NCI-H524 treated with DMSO at 0.1 percent for 48 hours (cell line): Measurements from ENCODE around the gene SBF2.
"Not testable (repeated sequence)": the region's sequence is repeated elsewhere in the genome, so short reads cannot be mapped to it uniquely, and the experiment has no call there.

Source experiments
- DNase-seq: peaks from one replicate; lab custom pipeline; 2025; lab: John Stamatoyannopoulos, UW

The SBF2 gene

DNA sequence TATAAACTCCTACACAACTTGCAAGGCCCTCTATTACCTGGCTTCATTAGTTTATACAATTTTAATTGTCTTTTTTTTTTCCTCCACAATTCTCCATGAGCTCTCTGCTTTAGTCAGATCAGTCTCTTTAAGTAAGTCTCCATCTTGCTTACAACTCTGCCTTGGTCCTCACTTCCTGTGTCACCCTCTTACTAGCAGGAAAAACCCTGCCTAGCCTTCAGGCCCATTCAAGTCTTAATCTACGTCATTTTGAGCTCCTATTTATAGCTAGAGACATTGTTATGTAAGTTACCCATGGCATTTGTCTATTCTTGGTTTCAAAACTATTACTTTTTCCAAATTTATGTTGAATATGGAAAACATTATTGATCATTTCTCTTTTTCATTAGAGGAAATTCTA is 177.4 kb downstream of the SBF2 start:
- no peak for DNase-seq

DNA sequence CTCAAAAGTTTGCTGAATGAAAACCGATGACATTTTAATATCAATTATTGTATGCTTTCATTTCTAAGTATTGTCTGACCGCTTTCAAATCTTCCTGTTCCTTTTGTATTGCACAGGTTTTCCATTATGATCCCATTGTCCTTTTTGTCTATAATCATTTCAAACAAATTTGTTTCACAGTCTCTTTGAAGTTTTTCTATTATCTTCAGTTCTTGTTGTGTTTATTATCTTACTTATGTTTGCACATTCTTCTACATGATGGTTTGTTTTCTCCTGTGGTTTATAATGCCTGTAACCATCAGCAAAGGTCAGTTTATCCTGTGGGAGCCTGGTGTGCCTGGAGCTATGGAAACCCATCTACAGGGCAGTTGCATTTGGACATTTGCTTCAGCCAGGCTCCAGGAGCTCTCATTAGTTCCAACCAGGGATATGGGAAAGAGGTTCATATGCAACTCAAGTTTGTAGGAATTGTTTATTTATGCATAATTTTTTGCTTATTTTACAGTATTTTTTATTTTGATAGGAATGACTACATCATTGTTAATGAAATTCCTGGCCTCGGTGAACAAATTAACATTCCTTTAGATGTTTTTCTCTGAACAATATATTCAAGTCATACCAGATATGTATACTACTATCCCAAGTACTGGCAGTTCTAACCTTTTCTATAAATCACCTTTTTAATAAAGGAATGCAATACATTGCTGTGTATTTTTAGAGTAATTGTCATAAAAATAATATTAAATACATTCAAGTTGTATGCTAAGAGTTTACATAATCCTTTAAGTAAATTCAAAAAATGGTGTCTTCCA is 179.2 kb downstream of the SBF2 start:
- DNase-seq: no peak

DNA sequence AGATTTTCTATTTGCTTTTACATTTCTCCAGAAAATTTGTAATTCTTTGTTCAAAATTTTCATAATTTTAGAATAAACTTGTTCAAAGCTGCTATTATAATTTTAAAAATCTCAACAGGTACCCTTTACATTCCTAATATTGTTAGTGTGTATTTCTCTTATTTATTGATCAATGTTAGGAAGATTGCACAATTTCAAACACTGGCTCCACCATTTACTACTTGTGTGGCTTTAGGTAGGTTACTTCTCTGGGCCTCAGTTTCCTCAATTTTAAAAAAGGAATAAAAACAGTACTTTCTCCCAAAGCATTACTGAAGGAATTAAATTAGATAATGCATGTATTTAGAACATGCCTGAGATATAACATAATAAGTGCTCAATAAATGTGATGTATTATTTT is 180.2 kb downstream of the SBF2 start:
- no peak for DNase-seq

DNA sequence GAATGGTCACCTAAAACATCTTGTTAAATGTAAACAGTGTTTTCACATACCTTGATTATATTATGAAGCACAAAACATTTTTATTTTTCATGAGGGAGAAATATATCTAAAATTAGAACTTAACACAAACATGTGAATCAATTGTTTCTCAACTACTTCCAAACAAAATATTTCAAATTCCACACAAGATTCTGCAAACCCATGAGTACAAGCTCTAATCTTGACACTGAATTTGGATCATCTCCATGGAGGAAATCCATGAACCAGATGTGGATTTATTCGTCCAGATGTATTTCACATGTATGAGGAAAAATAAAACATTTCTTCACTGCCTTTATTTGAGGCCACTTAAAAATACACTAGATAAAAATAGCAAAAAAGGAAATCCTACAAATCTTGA is 184.2 kb downstream of the SBF2 start:
- no peak for DNase-seq

DNA sequence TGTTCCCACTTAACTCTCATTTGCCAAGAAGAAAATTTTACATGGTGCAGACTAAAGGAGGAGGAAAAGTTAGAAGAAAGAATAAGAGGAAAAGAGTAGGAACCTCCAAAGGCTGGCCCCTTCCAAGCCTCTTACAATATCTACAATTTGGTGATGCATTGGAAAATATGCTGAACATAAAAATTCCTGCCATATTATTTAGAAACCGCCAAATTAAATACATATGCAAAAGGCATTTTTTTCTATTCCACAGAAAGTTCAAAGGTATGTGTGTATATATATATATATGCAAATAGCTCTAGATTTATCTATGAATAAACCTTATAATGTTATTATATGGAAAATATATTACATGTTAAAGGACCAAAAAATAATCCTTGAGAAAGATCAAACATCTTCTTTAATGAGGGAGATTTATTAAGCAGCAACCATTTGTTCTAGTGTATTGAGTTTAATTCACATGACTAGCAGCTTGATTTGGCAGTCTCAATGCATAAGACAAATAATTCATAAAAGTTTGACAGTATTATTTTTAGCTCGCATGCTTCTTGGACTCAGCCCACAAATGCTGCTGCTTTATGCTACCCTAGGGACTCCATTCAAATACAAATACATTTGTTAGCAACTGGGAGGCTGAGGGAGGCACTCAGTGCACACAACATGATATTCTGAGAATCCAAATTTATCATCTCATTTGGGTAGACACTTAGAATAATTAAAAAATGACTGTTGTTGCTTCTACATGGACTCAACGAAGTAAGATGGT is 184.9 kb downstream of the SBF2 start:
- DNase-seq: no peak

DNA sequence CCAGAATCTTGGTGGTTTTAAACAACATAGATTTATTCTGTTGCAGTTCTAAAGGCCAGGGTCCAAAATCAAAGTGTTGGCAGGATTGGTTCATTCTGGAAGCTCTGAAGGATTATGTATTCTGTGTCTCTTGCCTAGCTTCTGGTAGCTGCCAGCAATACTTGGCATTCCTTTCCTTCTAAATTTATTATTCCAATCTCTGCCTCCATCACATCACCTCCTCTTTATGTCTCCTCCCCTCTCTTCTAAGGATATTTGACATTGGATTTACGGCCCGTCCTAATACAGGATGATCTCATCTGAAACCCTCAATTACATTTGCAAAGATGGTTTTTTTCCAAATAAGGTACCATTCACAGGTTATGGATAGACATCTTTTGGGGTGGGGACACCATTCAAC is 186.5 kb downstream of the SBF2 start:
- no peak for DNase-seq

DNA sequence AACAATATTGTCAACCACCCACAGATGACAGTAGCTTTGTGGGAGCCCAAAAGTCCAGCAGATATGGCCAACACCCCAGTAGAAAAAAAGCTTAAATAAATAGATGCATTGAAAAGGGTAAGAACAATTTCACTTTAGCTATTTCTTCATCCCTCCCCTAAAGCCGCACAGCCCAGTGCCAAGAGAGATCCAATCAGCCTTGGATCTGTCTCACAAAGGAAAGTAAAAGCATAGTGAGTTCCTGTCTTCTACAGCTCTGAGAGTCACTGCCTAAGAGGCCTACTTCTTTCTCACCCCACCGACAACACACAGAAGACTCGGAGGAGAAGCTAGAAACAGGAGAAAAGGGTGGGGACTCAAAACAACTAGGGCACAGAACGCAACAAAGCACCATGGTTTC is 196.4 kb downstream of the SBF2 start:
- DNase-seq: no peak

DNA sequence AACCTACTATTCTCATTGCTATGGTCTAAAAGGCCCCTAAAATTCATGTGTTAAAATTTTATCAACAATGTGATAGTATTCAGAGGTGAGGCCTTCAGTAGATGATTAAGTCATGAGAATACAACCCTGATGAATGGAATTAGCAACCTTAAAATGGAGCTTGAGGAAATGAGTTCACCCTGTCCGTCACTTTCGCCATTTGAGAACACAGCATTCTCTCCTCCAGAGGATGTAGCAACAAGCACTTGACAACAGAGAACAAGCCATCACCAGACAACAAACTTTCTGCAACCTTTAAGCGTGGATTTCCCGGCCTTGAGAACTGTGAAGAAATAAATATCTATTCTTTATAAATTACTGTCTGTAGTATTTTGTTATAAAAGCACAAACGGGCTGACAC is 197.0 kb downstream of the SBF2 start:
- DNase-seq: no peak

DNA sequence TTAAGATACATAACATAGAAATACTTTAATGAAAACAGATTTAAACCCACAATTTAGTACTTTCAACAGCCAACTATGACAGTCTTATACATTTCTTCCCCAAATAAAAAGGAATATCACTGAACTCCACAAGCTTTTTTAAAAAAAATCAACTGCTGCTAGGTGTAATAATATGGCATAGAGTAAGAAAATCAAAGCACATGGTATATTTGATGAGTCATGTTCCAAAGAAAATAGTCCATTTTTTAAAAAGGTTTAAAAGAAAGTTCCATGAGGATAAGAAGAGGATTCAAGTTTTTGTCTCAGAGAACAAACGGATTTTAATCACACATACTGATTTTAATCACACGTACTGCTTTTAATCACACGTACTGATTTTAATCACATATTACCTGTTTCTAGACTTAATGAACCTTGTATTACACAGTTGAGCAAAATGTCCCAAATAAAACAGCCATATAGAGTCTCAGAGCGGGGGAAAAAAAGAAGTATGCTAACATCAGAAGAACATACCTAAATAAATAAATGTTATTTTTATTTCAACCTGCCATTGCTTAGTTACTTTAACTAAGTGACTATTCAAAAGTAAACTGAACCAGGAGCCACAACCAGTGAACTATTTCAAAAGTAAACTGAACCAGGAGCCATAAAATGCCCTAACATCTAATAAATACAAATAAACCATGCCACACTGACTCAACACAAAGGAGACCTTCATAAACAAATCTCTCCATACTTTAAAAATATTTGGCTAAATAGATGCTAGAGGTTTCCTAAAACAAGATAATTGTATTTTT is 198.4 kb downstream of the SBF2 start:
- no peak for DNase-seq

DNA sequence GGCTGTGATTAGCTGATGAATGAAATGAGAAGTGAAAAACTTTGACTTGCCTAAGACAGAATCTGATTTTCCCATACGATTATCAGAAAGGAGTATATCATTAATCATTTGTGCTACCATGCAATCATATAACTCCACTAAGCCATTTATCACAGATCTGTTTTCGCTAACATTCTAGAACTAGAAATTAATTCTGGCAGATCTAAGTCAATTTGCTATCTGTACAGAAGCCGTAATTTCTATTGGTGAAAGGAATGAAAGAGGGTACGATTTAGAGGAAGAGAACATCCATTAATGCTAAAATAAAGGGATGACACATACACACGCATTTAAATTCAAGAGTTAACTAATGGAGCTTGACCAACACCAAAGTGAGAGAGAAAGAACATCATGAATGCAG is 201.6 kb downstream of the SBF2 start:
- no peak for DNase-seq

DNA sequence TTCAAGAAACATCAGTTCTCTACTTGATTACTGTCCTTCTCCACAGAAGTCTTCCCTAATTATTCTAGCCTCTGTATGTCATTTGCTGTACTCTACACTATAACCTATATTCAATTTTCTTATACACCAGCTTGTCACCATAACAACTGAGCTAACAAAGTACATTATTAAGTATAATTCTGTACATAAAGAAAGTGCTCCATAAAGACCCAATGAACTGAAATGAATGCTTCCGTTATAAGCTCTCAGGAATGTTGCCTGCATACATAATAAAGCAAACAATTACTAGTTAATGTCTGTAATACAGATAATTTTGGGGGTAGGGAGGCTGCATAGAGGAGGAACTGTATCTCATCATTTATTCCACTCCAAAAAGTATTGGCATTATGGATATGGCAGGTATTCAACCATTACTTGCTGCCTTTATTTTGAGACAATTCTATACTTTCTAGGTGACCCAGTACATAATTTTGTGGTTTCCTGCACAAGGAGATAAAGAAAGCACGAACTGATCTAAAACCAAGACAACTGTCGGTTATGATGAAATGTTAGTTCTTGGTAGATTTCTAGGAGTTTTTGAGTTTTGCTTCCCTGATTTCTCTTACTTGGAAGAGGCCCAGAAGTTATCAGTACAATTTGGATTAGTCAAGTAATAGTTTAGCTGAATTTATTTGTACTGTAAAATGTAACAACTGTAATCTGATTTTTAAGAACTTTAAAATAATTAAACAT is 202.5 kb downstream of the SBF2 start:
- no peak for DNase-seq

DNA sequence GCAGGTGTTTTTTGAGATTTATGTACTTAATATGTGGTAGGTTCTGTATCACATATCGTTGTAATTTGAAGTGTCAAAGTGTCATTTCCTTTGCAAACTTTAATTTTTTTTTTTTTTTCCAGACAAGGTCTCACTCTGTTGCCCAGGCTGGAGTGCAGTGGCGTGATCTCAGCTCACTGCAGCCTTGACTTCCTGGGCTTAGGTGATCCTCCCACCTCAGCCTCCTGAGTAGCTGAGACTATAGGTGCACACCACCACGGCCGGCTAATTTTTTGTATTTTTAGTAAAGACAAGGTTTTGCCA is 206.1 kb downstream of the SBF2 start:
- not testable (repeated sequence) for DNase-seq

DNA sequence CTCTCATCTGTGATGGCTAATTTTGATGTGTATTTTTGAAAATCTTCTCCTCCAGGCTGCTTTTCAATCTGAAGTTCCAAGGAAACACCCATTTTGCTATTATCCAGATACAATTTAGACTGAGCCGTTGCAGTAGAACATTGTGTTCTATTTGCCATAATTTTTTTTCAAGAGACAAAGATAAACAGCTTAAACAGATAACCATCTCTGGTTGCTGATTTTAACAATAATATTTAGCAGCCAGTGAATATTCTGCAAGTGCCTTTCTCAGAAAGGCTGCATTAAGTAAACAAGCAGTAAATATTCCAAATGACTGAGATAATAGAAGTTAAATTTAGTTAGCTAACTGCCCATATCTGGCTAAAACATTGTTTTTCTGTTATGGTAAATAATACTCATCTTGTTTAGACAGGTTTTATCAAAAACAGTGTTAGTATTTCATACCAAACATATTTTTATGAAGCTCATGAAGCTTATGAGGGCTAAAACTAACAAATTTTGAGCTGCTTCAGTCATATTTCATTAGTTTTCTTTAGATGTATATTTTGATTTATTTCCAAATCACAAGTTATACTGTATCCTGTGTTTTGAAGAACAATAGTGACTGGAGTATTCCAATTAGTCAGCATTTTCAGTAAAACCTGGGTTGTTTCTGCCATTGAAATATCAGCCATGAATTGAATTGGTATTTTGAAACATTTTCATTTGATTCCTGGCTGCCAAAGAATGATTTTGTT is 206.7 kb downstream of the SBF2 start:
- no peak for DNase-seq

DNA sequence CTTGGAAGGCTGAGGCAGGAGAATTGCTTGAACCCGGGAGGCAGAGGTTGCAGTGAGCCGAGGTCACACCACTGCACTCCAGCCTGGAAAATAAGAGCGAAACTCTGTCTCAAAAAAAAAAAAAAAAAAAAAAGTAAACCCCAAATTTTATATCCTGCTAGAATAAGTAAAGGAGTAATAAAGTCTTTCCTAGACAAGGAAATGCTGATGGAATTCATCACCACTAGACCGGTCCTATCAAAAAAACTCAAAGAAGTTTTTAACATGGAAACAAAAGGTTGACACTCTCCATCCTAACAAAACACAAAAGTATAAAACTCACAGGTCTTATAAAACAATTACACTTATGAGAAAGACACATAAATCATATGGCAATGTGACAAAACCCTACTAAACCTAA is 213.9 kb downstream of the SBF2 start:
- no peak for DNase-seq

DNA sequence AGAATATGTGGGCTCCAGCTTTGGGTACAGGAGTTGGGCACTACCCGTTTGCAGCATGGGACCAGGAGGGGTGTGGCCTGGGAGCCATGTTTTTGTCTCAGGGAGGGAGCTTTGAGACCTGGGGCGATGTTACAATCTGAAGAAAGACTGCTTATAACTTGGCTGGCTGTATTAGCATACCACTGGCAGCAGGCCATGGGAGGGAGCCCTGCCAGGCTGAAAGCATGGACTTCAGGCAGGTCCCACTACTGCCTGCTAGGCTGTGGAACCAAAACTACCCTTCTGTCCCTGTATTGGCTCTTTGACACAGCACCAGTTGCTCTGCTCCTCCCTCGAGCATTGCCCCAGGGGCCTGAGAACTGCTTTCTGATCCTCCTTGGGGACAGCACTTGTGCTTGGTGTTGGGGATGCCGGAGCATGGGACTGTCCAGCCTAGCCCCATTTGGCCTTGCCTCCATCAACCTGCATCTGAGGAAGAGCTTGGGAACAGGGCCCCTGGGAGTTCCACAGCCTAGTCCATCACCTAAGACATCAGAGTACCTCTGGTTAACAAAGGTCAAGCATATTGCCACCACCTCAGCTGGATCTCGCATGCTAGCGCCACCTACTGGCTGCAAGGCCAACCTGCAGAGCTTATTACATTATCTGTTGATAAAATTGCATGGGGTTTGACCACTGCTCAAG is 217.4 kb downstream of the SBF2 start:
- no peak for DNase-seq

DNA sequence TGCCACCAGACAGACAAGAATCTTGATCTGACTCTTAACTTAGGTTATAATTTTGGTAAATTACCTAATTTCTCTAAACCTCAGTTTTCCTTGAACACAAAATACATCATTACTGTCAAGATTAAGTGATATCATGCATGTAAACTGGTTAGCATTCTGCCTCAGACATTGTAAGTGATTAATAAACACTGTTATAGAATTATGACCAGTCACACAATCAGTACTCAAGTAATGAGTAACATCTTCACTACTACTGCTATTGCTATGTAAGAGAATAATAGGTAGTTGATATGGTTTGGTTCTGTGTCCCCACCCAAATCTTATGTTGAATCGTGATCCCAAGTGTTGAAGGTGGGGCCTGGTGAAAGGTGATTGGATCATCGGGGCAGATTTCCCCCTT is 218.9 kb downstream of the SBF2 start:
- no peak for DNase-seq

DNA sequence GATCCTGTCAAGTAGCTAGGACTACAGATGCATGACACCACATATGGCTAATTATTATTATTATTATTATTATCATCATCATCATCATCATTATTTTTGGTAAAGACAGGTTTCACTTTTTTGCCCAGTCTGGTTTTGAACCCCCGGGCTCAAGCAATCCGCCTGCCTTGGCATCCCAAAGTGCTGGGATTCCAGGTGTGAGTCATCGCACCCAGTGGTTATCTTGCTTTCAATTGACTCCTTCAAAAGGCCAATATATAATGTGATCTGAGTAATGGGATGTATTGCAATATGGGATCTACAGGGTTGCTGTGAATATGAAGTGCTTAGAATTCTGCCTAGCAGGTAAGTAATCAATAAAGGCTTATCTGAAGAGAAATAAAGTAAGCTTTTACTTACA is 221.2 kb downstream of the SBF2 start:
- no peak for DNase-seq

DNA sequence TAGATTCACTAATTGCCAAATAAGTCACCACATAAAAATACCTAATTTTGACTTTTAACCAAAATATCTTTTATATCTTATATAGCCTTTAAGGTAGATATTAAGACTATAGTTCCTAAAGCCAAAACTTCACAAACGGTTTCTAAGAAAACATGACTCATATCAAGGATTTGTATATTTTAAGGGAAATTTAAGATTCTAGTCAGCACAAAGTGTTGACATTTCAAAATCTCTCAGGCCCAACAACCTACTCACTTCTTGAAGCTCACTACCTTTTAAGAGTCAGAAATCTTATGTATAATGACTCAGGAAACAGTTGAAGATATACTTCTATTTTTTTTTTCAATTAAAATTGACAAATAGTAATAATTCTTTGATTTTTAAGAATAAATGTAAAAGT is 221.9 kb downstream of the SBF2 start:
- DNase-seq: no peak

DNA sequence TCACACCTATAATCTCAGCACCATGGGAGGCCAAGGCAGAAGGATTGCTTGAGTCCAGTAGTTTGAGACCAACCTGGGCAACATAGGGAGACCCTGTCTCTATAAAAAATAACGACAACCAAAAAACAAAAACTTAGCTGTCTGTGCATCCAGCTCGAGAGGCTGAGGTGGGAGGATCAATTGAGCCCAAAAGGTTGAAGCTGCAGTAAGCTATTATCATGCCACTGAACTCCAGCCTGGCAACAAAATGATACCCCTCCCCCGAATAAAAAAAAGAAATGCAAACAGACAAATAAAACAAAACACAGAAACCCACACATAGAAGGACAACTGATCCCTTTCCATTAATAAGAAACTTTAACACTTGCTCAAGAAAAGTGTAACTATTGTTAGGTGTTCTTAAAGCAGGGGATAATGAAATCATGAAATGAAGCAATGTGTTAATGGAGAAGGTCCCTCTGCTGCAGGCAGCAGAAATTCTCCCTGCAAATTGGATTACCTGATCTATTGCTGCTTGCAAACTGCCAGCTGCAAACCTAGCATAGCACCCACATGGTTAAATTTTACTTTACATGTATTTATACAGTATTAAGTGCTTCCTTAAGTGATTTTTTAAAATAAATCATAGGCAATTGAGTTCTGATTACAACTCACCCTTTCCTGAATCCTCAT is 226.3 kb downstream of the SBF2 start:
- no peak for DNase-seq

DNA sequence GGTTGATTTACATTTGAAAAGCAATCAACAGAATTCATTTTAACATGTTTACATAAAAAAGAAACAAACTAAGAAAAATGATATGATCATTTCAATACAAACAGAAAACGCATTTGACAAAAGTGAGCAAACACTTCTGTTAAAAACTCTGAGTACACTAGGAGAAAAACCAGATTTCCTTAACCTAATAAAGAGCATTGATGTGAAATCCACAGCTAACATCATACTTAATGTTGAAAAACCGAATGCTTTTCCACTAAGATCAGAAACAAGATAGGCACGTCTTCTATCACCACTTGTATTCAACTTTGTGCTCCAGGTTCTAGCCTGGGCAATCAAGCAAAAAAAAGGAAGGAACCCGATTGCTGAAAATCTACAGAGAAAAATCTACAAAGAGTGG is 227.6 kb downstream of the SBF2 start:
- no peak for DNase-seq
